ENCODE measurements around the gene OARD1.
"Not testable (repeated sequence)": the region's sequence is repeated elsewhere in the genome, so short reads cannot be mapped to it uniquely, and the experiment has no call there.

The OARD1 gene, protein sequence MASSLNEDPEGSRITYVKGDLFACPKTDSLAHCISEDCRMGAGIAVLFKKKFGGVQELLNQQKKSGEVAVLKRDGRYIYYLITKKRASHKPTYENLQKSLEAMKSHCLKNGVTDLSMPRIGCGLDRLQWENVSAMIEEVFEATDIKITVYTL

DNA sequence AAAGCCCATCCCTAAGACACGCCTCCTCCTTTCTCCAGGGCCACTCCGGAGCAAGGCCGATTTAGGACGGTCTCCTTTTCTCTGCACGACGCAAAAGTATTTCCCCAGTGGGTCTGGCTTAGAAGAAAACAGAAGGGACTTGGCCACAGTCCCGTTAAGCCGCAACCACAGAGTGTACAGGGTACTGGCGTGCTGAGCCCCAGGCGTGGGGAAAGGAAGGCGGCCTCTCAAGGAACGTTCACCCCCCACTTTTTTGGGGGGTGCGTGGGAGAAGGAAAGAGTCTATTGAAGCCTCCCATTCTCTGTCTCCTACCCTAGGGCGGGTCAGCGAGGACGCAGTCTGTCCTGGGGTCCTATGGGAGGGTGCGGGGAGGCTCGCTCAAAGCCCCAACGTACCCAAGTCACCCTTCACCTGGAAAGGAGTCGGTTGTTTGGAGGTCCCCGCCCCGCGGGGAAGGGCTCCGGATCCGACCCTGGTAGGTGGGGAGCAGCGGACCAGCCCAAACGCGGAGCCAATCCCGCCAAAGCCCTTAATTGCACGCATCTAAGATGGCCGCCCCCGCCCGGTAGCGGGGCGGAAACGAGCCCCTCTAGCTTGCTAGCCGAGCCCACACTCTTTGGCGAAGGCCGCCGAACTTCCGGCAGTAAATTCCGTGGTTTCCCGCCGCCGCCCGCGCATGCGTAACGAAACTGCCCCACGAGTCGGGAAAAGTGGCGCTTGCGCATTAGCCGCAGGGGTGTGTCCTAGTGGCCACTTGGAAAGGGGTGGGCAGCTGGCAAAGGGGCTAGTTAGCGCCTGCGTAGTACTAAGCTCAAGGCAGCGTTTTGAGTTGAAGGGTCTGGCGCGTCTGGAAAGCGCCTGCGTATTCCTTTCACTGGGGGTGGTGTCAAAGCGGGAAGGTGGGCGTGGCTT lies at the start of gene OARD1:
OARD1 (minus strand) TSS at position 434 of the 913 bp plus-strand sequence. CDS start 722 bp downstream, outside the sequence.
- peak; percentile 99 for DNase-seq

DNA sequence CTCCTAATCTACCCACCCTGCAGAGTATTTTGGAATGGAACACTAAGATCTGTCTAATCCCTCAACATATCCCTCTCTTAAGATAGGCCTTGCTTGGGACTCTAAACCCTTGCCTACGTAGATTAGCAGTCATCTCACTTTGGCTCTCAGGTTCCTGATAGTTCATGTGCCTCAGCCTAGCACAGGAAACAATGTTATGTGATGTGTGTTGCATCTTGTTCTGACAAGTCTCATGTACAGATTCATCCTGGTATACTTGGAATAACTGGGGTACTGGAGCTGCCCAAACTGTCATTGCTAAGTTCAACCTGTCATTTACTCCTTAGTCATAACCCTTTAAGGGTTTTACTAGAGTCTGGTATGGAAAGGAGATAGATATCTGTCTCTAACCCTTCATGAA lies 47.9 kb upstream of the OARD1 start:
- no peak for DNase-seq

DNA sequence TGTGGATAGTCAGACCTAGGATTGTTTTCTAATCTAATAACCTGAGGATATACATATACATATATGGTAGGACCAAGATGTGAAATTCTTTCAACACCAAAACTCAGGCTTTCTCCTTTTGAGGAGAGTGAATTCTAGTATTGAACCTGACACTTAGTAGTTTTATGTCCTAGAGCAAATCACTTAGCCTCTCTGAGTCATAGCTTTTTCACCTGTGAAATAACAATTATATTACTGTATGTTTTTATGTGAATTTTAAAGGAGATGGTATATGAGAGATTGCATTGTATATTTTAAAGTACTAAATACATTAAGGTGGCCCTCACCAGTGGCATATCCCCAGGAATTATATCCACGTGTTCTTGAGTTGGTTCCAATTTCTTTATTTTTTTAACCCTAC lies 47.4 kb upstream of the OARD1 start:
- DNase-seq, result no peak

DNA sequence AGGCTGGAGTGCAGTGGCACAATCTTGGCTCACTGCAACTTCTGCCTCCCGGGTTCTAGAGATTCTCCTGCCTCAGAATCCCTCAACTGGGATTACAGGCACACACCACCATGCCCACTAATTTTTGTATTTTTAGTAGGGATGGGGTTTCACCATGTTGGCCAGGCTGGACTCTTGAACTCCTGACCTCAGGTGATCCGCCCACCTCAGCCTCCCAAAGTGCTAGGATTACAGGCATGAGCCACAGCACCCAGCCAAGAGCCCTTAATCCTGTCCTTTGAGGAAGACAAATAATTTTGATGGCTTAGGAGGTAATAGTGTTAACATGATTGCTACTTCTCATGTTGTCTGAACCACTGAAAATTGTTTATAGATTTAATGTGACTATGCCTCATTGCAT lies 42.9 kb upstream of the OARD1 start:
- not testable (repeated sequence) for DNase-seq

DNA sequence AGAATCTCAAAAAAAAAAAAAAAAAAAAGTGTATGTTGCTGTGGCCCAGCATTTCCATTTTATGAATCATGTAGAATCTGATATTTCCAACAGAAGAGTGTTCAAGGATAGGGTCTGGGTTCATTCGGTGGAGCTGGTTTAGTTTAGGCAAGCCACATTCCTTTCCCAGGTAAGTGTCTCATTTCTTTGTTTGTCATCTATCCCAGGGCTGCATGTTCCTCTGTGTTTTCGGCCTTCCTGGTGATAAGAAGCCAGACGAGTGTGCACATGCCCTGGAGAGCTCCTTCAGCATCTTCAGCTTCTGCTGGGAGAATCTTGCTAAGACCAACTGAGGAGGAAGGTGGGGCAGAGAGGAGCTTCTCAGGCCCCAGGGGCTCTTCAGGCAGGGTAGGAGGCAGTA lies 38.9 kb upstream of the OARD1 start:
- DNase-seq, result no peak

DNA sequence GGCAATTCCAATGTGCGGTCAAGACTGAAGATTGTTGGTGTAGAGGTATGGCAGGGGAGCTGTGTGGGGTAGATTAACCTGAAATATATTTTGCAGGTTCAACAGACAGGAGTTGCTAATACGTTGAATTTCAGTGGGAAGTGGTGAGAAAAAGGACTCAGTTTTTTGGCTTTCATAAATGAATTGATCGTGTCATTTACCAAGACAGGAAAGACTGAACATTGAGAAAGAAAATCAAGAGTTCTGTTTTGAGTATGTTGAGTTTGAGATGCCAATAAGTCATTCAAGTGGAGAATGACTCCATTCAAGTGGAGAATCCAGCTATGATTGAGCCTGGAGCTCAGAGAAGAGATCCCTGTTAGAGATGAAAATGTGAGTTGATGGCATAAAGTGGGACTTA lies 31.7 kb upstream of the OARD1 start:
- no peak for DNase-seq

DNA sequence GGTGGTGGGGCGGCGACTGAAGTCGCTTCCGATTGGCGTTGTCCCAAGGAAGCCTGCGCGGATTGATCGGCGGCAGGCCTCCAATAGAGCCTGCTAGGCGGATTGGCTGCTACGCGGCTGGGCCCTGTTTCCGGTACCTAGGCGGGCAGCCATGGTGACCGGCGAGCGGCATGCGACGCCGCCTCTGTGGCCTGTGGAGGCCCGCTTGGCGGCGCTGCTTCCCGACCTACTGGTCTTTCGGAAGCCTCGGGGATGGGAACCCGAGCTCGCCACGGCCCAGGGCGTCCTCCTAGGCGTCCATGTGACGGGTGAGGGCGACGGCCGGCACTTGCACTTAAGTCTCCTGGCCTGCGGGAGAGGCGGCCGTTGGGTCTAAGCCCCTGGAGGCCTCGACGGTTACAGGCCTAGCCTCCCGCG lies 28.7 kb upstream of the OARD1 start:
- no peak for DNase-seq

DNA sequence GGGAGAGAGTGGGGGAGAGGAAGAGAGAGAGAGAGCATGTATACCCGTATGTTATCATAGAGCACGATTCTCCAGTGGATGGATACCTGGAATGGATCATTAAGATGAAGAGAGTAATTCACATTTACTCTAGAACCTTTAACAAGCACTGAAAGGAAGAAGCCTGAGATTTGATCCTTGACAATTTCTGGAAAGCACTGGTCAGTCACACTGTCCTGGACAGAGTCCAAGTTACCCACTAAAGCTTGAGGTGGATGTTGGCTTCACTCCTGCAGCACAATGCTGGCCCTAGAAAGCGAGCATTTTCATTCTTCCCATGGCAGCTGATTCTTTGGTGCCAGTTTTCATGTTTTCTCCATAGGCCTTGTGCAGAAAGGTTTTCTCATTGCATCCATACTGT lies 26.2 kb upstream of the OARD1 start:
- DNase-seq, result no peak

DNA sequence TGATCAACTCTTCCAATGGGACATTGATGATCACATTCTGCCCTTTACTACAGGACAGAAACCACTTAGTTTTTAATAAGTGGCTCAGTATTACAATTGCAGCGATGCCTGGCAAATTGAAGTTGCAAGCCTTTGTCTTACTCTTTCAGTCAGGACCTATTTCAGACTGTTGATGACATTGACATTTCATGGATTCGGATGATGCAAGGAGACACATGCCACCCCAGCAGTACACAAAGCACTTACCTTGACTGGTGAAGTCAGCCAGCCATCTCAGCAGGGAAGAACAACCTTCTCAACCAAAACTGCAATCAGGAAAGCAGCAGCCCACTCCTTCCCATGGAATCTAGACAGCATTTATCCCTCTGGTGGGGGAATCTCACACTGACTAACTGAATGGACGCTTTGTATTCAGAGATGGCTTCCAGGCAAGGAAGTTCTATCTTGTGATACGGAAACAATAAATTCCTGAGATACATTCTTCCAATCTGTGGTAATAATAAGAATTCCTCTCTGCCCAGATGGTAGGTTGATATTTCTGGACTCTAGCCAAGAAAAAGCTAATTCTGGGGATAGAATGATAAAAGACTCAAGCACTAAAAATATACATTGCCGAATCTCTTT lies 25.4 kb upstream of the OARD1 start:
- DNase-seq, result no peak

DNA sequence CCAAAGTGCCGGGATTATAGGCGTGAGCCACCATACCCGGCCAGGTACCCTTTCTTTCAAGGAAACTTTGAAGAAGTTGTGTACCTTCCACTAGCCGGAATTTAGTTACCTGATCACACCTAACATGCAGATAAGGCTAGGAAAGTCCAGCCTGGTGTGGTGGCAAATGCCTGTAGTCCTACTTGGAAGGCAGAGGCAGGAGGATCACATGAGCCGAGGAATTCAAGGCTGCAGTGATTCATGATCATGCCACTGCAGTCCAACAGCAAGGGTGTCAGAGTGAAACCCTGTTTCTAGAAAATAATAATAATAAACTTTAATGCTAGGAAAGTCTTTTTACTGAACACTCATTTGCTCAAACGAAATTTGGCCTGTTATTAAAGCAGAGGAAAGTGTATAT lies 21.6 kb upstream of the OARD1 start:
- DNase-seq, result no peak

DNA sequence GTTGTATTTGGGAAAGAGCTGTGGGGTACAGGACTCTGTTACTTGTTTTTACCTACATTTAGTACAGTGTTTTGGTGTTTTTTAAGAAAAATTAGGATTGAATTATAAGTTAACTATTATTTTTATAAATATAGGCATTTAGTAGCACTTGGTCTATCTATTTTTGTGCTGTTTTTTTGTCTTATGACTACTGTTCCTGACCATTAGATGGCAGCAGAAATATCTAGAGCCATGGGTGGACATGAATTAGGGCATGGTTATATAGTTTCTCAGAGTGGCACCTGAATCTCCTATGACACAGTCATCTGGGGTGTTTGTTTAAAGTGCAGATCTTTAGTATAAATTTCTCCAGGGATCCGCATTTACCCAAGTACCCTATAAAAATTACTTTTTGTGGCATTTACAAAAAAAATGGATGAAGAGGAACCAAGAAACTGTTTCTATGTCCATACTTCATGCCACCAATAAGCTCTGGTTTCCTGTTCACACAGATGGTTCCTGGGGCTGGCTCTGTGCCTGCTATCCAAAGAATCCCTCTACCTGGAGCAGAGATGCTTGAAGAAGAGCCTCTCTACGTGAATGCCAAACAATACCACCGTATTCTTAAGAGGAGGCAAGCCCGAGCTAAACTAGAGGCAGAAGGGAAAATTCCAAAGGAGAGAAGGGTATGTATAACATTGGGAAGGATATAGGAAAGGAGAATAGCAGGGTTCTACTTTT lies 20.4 kb upstream of the OARD1 start:
- DNase-seq, result peak; percentile 11

DNA sequence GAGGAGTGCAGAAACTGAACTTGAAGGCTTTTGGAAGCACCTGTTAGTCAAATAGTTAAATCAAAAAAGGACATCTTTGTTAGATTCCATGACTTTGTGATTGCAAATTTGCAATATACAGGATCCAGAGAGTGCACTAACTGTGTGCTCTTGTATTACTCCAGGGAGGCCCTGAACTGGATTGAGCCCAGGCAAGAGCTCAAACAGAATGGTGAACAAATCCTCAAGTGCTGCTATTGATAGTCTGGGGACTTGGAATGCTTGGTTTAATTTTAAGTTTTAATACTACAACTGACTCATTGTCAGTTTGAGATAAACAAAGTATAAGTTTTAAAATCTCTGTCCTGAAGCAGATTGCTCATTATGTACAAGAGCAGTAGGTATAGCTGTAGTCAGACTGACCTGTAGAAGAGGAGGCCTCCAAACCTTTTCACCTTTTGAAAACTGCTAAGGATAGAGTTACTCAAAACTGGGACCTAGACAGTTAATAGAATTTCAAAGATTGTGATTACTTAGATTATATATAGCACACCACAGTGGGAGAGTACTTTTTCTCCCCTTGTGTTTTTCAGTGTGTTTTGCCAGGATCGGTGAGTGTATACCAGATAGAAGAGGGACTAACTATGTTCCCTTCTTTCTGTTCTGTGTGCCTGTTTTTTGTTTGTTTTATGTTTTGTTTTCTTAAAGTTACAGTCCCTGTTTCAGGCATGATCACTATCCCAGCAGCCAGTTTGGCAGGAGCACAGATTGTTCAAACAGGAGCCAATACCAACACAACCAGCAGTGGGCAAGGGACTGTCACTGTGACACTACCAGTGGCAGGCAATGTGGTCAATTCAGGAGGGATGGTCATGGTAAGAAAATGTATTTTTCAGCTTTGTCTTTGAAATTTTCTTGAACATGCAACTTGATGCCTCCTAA lies 18.9 kb upstream of the OARD1 start:
- no peak for DNase-seq

DNA sequence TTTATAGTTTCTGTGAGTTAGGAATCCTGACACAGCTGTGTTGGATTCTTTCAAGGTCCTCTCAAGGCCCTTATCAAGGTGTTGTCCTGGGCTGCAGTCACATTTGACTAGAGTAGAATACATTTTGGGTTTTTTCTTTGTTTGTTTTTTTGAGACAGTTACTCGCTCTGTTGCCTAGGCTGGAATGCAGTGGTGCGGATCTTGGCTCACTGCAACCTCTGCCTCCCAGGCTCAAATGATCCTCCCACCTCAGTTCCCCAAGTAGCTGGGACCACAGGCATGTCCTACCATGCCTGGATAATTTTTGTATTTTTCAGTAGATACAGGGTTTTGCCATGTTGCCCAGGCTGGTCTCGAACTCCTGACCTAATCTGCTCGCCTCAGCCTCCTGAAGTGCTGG lies 16.3 kb upstream of the OARD1 start:
- DNase-seq, result no peak

DNA sequence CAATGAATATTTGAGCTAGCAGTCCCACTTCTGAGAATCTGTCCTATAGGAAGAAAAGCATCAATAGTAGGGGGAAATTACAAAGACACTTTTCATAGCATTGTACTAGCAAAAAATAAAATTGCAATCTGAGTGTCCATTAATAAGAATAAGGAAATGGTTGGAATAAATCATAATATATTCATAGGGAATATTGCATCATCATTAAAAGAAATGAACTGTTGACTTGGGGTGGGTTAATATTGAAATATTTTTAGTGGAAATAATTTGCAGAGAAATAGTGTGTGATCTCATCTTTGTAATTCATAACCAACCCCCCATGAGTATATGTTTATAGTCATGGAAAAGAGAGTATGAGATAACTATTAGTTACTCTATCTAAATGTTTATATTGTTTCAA lies 13.0 kb upstream of the OARD1 start:
- DNase-seq, result no peak

DNA sequence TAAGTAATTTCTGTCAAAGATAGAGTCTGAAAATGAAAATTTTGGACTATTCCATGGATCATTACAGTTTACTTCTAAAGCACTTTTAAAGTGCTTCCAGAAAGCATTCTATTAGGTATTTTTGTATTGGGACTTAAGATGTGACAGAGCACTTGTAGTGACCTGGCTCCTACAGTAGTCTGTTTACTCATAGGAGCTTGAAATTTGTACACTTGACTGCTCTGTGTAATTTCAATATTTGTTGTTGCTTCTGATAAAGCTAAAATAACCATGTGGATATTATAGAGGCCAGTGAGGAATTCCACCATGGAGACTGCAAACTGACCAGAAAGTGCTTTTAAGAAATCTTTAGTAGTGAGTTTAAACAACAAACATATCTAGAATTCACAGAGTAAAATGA lies 10.9 kb upstream of the OARD1 start:
- DNase-seq, result no peak

DNA sequence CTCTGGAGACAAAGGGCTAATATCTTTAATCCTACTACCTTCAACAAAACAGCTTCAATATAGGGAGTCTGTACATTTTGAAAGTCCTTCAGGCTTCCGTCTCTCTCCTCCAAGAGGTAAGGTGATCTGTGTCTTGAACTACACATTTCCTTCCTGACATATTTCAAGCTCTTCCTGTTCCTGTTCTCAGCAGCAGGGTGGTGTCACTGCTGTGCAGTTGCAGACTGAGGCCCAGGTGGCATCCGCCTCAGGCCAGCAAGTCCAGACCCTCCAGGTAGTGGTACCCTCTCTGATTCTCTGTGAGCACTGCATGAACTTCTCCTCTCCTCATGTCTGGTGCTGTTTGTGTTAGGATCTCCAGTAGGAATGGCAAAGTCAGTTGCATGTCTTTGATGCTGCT lies 8.5 kb upstream of the OARD1 start:
- DNase-seq, result no peak

DNA sequence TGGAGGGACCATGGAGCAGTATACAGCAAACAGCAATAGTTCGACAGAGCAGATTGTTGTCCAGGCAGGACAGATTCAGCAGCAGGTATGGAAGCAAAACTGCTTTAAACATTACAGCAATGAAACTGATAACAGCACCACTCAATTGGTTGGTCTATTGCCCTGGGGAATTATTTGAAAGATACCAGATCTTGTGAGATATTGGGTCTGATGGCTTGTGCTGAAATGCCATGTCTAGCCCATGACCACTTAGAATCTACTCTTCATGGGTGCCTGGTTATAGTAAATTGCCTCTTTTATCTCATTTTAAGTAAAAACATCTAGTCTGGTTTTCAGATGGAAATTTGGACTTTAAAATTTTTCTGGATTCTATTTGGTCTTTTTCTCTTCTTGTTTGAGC lies 6.9 kb upstream of the OARD1 start:
- no peak for DNase-seq

DNA sequence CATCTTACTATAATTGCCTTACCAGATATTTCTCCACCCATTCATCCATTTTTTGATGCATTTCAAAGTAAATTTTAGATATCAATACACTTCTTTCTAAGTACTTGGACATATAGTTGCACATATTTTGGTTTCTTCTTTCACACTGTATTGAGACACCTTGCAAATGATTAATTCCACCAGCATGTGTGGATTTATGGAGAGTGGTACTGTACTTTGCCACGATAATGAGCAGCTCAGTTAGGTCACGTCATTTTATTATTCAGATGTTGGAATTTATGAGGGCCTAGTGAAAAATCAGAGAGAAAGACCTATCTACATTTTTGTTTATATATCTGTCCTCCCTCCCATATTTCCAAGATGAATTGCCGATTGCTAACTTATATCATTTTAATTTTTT lies 5.9 kb upstream of the OARD1 start:
- no peak for DNase-seq

DNA sequence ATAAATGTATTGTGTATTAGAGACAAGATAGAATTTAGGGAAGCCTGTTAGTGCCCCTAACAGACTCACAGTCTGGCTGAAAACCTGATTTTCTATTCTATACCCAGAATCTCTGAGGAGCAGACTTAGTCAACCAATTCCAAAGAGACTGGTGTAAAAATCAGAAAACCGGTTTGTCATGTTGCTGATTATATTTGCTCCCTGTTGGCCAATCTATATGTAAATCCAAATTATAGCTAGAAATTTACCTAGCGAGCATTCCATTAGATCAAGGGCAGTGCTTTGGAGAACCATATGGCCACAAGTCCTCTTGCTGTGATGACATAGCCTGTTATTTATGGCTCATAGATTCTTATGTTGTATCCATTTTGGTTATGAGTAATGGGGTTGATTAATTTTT lies 5.4 kb upstream of the OARD1 start:
- peak; percentile 4 for DNase-seq

DNA sequence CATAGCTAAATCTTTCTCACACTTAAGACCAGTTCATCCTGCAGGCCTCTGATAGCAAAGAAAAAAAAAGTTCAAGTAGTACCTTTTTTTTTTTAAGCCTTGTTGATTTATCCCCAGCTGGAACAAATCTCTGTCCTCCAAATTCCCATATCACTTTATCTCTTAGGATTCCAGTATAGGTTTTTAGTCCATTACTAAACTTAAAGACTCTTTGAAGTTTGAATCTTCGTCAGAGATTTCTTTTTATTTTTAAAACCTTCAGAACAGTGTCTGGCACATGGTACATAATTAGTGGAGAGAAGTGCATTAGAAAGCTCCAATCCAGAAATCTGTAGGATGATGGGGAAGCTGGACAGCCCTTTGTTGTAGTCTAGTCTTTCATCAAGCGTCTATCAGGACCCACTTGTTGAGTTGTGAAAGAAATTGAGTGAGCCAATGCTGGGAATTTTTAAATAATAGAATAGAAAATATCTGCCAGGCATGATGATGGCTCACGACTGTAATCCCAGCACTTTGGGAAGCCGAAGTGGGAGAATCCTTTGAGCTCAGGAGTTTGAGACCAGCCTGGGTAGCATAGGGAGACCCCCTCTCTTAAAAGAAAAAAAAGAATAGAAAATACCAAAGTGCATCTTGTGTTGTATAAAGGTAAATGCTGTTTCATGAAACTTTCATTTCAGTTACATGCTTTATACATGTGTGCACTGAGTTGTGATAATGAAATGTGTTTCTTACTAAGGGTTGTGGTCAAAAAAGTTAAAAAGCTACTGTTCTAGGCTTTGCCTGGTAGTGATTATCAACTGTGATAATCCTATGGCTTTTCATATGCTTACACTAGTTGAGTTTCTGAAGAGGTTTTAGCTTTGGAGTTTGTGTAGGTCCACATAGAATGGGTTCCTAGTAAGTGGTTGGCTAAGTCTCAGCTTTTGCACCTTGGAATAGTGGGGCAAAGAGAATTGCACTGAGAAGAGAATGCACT lies 3.8 kb upstream of the OARD1 start:
- no peak for DNase-seq
